ENCODE data around the gene ACOT4.
"Not testable (repeated sequence)": the region's sequence is repeated elsewhere in the genome, so short reads cannot be mapped to it uniquely, and the experiment has no call there.

ACOT4 gene

DNA sequence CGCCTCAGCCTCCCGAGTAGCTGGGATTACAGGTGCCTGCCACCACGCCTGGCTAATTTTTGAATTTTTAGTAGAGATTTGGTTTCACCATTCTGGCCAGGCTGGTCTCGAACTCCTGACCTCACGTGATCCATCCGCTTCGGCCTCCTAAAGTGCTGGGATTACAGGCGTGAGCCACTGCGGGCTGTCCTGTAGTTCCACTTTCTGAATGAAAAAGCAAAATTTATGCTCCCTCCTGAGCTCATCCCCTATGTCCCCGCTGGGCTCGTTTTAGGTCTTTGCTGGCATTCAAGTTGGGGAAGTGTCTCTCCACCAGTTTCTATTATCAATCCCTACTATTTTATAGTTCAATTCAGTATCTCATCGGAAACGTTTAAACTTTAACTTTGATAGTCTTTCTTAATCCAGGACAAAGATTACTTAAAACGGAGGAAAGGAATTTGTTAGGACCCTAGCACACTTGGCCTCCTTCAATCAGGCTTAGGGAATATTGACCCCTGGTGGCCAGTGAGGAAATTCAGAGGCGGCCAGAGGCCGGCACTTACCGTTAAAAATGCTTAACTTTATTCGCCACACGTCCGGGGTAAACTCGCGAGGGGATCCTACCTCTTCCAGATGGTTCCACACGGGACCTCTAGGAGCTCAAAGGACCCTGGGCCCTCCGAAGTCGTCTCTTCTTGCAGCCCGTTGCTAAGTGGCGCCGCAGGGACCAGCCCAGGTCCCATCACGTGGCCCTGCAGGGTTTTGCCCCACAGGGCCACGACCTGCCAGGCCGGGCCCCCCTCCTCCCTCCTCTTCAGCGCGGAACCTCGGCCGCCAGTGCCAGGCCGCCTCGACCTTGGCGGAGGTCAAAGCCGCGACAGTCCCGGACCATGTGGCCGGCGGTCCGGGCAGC, 41.7 kb downstream of the ACOT4 start:
- DNase-seq (ENCODE audit: low spot score): peak; percentile 49

DNA sequence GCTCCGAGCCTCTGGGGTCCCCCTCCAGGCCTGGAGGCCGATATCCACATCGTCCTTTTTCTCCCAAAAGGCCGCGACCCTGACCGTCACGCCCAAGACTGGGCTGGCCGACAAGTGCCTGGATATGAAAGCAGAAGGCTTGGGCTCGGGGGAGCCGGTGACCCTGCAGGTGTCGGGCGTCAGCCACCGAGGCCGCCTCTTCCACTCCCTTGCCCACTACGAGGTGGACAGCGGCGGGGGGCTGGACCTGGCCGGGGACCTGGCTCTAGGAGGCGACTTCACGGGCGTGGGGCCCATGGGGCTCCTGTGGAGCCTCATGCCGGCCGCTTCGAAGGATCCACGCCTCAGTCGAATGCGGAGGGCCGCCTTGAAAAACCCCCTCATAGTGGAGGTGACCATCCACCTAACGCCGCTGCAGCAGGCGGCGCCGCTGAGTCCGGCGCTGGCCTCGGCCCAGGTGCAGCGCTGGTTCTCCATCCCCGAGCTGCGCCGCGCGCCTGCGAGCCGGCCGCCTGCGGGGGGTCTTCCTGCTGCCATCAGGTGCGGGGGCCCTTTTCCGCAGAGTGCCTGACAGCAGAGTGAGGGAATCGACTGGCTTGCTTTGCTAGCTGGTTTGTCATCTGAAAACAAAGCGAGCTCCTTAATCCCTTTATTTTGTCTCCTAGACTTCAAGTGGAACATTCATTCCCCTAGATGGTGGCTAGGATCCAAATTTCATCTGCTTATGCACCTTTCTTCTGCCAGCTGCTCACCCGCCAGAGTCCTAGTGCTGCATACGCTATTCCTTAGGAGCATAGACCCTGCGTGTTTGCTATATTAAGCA, 42.5 kb downstream of the ACOT4 start:
- DNase-seq (ENCODE audit: low spot score): no peak

DNA sequence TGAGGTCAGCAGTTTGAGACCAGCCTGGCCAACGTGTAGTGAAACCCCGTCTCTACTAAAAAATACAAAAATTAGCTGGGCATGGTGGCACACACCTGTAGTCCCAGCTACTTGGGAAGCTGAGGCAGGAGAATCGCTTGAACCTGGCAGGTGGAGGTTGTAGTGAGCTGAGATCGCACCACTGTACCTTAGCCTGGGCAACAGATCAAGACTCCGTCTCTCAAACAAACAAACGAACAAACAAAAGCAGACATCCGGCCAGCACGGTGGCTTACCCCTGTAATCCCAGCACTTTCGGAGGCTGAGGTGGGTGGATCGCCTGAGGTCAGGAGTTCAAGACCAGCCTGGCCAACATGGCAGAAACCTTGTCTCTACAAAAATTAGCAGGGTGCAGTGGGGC, 44.7 kb downstream of the ACOT4 start:
- DNase-seq (ENCODE audit: low spot score): not testable (repeated sequence)

DNA sequence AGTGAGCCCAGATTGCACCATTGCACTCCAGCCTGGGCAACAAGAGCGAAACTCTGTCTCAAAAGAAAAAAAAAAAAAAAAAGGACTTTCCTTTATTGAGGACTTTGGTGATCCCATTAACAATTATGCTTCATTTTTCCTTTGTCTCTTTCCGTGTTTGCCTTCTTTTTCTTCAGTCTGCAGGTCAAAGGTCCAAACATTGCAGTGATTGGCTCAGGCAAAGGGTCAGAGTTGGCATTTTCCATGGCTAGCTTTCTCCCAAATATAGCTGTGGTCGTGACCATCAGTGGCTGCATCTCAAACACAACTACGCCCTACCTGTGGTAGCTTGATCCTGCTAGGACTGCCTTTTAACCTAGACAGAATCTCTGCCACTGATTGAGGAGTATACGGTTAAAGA, 46.2 kb downstream of the ACOT4 start:
- DNase-seq (ENCODE audit: low spot score): no peak

DNA sequence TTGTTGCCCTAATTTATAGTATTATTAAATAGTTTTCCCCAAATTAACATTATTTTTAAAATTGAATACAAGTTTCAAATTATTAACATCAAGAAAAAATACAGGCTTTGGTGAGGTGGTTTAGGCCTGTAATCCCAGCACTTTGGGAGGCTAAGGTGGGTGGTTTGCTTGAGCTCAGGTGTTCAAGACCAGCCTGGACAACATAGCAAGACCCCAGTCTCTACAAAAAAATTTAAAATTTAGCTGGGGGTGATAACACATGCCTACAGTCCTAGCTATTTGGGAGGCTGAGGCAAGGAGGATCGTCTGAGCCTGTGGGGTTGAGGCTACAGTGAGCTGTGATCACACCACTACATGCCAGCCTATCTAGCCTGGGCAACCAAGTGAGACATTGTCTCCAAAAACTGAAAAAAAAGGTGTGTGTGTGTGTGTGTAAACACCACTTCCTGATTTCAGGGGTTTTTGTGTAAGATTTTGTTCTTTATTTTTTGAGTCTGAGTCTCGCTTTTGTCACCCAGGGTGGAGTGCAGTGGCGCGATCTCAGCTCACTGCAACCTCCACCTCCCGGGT, 49.2 kb downstream of the ACOT4 start:
- DNase-seq (ENCODE audit: low spot score): no peak

DNA sequence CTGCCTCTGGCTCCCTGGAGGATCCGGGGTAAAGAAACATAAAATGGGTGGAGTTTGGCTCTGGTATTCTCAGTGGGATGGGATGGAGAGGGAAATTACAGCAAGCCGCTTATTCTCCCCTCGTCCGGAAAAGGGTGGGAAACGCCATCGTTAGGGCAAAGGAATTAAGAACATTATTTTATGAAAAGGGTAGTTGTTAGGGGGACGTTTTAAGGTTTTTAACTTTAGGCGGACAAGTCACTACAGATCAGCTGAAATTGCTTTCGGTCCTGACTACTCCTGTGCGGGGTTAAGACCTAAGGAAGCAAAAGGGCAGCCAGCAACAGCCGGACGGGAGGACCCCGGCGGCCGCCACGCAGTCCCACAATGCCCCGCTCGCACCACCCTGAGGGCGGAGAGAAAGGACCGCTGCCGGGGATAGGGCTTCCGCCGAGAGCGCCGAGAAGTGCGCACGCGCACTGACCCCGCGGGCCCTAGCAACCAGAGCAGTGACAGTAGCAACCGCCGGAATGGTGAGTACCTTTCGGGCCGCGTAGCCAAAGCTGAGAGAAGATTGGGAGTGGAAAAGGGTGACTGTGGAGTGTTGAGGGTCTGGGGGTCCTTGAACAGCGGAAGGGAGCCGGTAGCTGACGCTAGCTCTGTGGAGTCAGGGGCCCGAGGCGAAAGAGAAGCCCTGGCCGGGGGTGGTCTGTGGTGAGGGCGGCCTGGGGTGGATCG, 53.0 kb downstream of the ACOT4 start, which contains the start of gene DNAL1:
Gene DNAL1, plus strand, starts transcription at position 456 of the 717 bp plus-strand sequence. Its CDS starts 54 bp downstream, at position 510.
- peak; percentile 88 for DNase-seq (ENCODE audit: low spot score)

DNA sequence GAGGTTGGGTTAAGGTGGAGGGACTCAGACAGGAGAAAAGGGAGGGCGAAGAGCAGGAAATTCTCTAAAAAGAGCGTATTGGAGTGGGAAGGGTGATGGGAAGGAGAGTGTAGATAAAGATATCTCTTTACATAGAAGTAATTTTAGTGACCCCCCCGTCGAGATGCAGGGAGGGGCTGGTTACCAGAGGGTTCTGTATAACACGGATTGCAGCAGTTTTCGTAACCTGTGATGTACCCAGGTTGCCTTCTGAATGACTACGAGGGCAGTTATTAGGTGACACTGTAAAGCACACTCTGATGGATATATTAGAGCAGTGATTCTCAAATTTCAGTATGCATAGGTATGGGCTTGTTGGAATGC, 53.6 kb downstream of the ACOT4 start:
- no peak for DNase-seq (ENCODE audit: low spot score)
